Frontal cortex (tissue), 4 donors: ENCODE results near the gene MIER2. TPM values are rescaled to one million over a fixed set of nuclear protein-coding genes. Genes with fewer than 3 reads are reported as not detected.
"Not testable (repeated sequence)": the region's sequence is repeated elsewhere in the genome, so short reads cannot be mapped to it uniquely, and the experiment has no call there.

ENCODE experiments used
- DNase-seq, 2 donors: peaks; one replicate each; pipeline ENCODE4 v3.0.0; 2012; ENCODE audit warnings: low spot score in 2 of 2
- FAIRE-seq: peaks from 2 replicates; lab custom pipeline; 2012; peaks lifted over from hg19 to GRCh38; lab: Jason Lieb, UNC
- total RNA-seq: library from RNA; depleted of rRNA; stranded (reverse); fragments of >200 nt; gene quantifications from one replicate; pipeline ENCODE4 v1.2.3, GENCODE V29; 2014
- donor health status: control.
- donor health status: control.
- donor health status: control.

Gene MIER2
- total RNA-seq, 1 donor from 2014 or later, result 3.7 TPM

DNA sequence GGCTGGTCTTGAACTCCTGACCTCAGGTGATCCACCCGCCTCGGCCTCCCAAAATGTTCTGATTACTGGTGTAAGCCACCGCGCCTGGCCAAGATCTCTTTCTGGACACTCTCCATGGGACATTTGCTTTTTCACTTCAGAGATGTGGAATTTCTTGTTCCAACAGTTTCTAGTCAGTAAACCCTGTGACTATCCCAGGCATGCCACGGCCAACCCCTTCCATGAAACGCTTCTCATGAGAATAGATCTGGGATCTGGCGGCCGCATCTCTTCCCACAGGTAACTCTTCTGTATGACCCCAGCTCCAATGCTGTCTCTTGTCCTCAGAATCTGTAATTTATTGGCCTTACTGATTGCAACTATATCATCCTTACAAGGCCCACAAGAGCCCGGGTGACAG, 69.6 kb downstream of the MIER2 start:
- no peak for DNase-seq
- FAIRE-seq, result no peak

DNA sequence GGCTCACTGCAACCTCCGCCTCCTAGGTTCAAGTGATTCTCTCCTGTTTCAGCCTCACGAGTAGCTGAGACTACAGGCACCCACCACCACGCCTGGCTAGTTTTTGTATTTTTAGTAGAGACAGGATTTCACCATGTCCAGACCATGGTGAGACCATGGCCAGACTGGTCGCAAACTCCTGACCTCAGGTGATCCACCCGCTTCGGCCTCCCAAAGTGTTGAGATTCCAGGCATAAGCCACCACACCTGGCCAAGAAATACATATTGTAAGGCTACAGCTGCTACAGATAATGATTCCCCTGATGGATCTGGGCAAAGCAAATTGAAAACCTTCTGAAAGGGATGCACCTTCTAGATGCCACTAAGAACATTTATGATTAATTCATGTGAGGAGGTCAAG, 71.2 kb downstream of the MIER2 start:
- FAIRE-seq (no peak), DNase-seq (no peak)

DNA sequence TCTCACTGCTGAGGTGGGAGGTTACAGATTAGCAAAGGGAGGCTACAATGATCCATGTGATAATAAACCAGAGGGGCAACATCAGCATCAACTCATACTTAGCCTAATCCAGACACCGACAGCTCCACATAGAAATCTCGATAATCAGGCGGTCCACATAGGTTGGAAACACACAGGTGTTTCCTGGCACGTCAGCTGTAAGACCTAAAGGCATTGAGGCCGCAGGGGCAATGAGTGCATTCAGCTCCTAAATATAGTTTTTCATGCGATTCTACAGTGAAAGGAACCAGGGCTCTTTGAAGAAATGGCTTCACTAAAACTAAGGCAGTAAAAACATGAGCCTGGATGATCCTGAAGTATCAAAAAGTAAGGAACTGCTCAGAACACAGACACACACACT, 72.7 kb downstream of the MIER2 start:
- DNase-seq, result no peak
- no peak for FAIRE-seq

DNA sequence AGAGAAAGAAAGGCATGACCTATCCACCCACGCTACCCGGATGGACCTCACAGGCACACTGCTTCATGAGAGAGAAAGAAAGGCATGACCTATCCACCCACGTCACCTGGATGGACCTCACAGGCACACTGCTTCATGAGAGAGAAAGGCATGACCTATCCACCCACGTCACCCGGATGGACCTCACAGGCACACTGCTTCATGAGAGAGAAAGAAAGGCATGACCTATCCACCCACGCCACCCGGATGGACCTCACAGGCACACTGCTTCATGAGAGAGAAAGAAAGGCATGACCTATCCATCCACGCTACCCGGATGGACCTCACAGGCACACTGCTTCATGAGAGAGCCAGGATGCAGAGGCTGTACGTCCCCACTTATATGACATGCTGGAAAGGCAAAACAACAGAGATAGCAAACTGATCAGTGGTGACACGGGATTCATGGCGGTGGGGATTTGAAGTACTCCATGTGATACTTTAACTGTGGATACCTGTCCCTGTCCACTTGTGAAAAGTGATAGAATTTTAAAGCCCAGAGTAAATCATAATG, 73.8 kb downstream of the MIER2 start:
- not testable (repeated sequence) for FAIRE-seq, DNase-seq

DNA sequence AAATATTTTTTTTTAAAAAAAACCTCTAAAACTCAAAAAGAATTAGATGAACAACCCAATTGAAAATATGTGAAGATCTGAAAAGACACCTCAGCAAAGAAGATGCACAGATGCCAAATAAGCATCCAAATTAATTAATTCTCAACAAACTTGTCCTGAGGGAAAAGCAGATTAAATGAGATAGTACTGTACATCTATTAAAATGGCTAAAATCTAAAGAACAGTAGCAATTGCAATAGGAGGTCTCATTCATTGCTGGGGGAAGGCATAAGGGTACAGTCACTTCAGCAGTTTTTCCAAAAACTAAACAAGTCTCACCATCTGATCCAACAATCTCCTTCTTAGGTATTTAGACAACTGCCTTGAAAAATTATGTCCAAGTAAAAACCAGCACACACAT, 75.4 kb downstream of the MIER2 start:
- DNase-seq, result no peak
- no peak for FAIRE-seq

DNA sequence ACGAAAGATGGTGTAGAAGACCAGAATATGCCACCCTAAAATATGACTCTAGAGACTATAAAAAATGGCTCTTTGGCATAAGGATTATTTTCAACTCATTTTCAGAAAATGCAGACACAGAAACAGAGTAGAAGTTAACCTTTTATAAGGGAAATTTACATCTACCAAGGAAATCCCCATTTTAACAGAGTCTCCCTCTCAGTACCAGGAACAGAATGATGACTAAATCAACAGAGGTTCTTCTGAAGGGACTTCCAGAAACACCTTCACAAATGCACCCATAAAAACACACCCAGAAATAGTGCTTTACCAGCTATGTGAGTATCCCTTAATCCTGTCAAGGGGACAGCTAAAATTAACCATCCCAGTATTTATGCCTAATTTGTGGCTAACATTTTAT, 82.5 kb downstream of the MIER2 start:
- DNase-seq (no peak), FAIRE-seq (no peak)

DNA sequence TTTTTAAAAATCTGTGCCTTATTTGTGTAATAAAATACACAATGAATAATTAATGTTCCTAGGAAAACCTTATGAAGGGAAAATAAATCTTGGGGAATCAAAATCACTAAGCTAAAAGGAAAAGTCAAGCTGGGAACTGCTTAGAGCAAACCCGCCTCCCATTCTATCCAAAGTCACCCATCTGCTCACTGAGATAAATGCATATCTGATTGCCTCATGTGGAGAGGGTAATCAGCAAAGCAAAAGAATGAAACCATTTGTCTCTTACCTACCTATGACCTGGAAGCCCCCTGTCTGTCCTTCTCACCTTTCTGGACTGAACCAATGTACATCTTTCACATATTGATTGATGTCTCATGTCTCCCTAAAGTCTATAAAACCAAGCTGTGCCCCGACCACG, 87.8 kb downstream of the MIER2 start:
- FAIRE-seq, DNase-seq: not testable (repeated sequence)

Other genes starting within 250 kb of the MIER2 start
- gene OR4F17, start 237.7 kb downstream of the MIER2 start, total RNA-seq, result not detected
- gene PLPP2, start 53.4 kb downstream of the MIER2 start, total RNA-seq, result 2.4 TPM
- 20.8 TPM for gene C2CD4C, start 64.4 kb upstream of the MIER2 start, total RNA-seq
- gene SHC2, start 116.2 kb upstream of the MIER2 start, total RNA-seq, result 9.8 TPM
- 1.2 TPM for gene MADCAM1, start 151.7 kb upstream of the MIER2 start, total RNA-seq
- gene TPGS1, start 162.7 kb upstream of the MIER2 start, total RNA-seq, result 26.1 TPM
- gene CDC34, start 187.0 kb upstream of the MIER2 start, total RNA-seq, result 55.4 TPM
- 0.41 TPM for gene GZMM, start 199.3 kb upstream of the MIER2 start, total RNA-seq
- 114 TPM for gene BSG, start 227.8 kb upstream of the MIER2 start, total RNA-seq
- gene HCN2, start 245.1 kb upstream of the MIER2 start, total RNA-seq, result 6.1 TPM